Measurements from ENCODE around the gene CRKL. TPM values are rescaled to one million over a fixed set of nuclear protein-coding genes. Genes with fewer than 3 reads are reported as not detected.

The CRKL gene
- total RNA-seq, 2 experiments from 2014 or later: 57.7 to 70.9 TPM

- Histone ChIP-seq H3K9me2 (ENCODE audit: insufficient read depth, low read length) (no peaks in the 10 kb centered on the region), H3K27ac (ENCODE audit: low read depth, low read length, poor library complexity, severe bottlenecking) (no peak overlapping the region), H3K36me3 (ENCODE audit: insufficient read depth, low read length) (peaks cover 27% of the 10 kb centered on the region), H3K4me1 (ENCODE audit: insufficient read depth, low read length, poor library complexity, severe bottlenecking) (no peaks in the 10 kb centered on the region), H3K79me2 (ENCODE audit: insufficient read depth, low read depth, low read length) (no peaks in the 10 kb centered on the region), H3K4me2 (ENCODE audit: low read length) (no peak overlapping the region), H3K9me3 (ENCODE audit: low read length) (no peaks in the 10 kb centered on the region), H3K4me3 (ENCODE audit: low read depth, low read length, poor library complexity, severe bottlenecking) (no peak overlapping the region), H4K20me1 (ENCODE audit: insufficient read depth, low read length) (no peaks in the 10 kb centered on the region), H2AFZ (ENCODE audit: low read length) (no peak overlapping the region)
- no peak for TF ChIP-seq CTCF (conservative IDR thresholded peaks at IDR 0.05; ENCODE audit: low read length)
- TF ChIP-seq EZH2phosphoT487 (IDR thresholded peaks at IDR 0.05; ENCODE audit: borderline replicate concordance, low read depth, low read length): no peak
- ChIA-PET POLR2A (interaction anchor here (1.7 kb wide), 1 partner anchor 13 kb away, joined by 3 read pairs; no protein-coding TSS in a partner anchor), CTCF (ENCODE audit: unreplicated experiment) (no interaction called here)
- DNase-seq (ENCODE audit: low spot score): no peak
- BruUV-seq (replicated peaks): no TSS peak
- intact Hi-C loops (cut with micrococcal nuclease; ENCODE audit: unreplicated experiment): no loop called here
Observed at GRCh38 chr22:20990184-20991180, 73.3 kb downstream of the CRKL start.

GRCh38 chr22:20991252-20992055 is 74.2 kb downstream of the CRKL start:
- H3K4me3 ChIP-seq (ENCODE audit: low read depth, low read length, poor library complexity, severe bottlenecking): no peak overlapping the region
- H3K27ac ChIP-seq (ENCODE audit: low read depth, low read length, poor library complexity, severe bottlenecking): no peak overlapping the region
- H3K36me3 ChIP-seq (ENCODE audit: insufficient read depth, low read length): peaks cover 19% of the 10 kb centered on the region; the same call in 1 of the 2 replicates
- intact Hi-C loops (cut with micrococcal nuclease; ENCODE audit: unreplicated experiment): no loop called here
- ChIA-PET POLR2A (no interaction called here), CTCF (ENCODE audit: unreplicated experiment) (interaction anchor here (0.6 kb wide), 1 partner anchor 12 kb away, joined by 3 read pairs; no protein-coding TSS in a partner anchor)
- H3K9me2 ChIP-seq (ENCODE audit: insufficient read depth, low read length): no peaks in the 10 kb centered on the region
- H2AFZ ChIP-seq (ENCODE audit: low read length): no peak overlapping the region
- no peaks in the 10 kb centered on the region for H3K4me1 ChIP-seq (ENCODE audit: insufficient read depth, low read length, poor library complexity, severe bottlenecking)
- no peak for DNase-seq (ENCODE audit: low spot score)
- H3K79me2 ChIP-seq (ENCODE audit: insufficient read depth, low read depth, low read length): no peaks in the 10 kb centered on the region
- TF ChIP-seq EZH2phosphoT487 (IDR thresholded peaks at IDR 0.05; ENCODE audit: borderline replicate concordance, low read depth, low read length) (no peak), CTCF (conservative IDR thresholded peaks at IDR 0.05; ENCODE audit: low read length) (no peak)
- no peaks in the 10 kb centered on the region for H4K20me1 ChIP-seq (ENCODE audit: insufficient read depth, low read length)
- no peak overlapping the region for H3K4me2 ChIP-seq (ENCODE audit: low read length)
- BruUV-seq (replicated peaks): no TSS peak
- H3K9me3 ChIP-seq (ENCODE audit: low read length): no peaks in the 10 kb centered on the region
